Panc1 (cell line): Measurements from ENCODE around the gene SLFN12.

Experiments used
- CTCF ChIP-seq: fragments of 450-650 bp; IDR thresholded peaks from 2 replicates; pipeline ENCODE4 v1.5.1; 2017; ENCODE audit warnings: mild to moderate bottlenecking
- POLR2AphosphoS5 ChIP-seq: IDR thresholded peaks from 2 replicates; pipeline ENCODE4 v1.6.1; 2012; ENCODE audit warnings: mild to moderate bottlenecking, low read depth, low read length, moderate library complexity
- REST ChIP-seq, 2 experiments: IDR thresholded peaks; 2 replicates each; pipeline ENCODE4 v1.6.1; 2011 to 2012; ENCODE audit warnings: low read depth in 2 of 2, control low read depth in 1 of 2, low read length in 1 of 2, mild to moderate bottlenecking in 1 of 2, moderate library complexity in 1 of 2; ENCODE audit not compliant: insufficient read depth in 1 of 2
- SIN3A ChIP-seq: IDR thresholded peaks from 2 replicates; pipeline ENCODE4 v1.6.1; 2012; ENCODE audit warnings: low read depth, mild to moderate bottlenecking, low read length, moderate library complexity, borderline replicate concordance; ENCODE audit not compliant: insufficient read depth
- TCF7L2 ChIP-seq: IDR thresholded peaks from 2 replicates; pipeline ENCODE4 v1.6.1; 2011; ENCODE audit warnings: mild to moderate bottlenecking, low read depth, low read length, inconsistent platforms

- TF ChIP-seq SIN3A: no peak
- TF ChIP-seq CTCF: no peak
- TF ChIP-seq REST (IDR thresholded peaks at IDR 0.05; ENCODE audit: insufficient read depth in 1 of 2, low read depth in 2 of 2, low read length in 1 of 2): no peak
- TF ChIP-seq POLR2AphosphoS5: no peak
- no peak for TF ChIP-seq TCF7L2
These were observed 42.1 kb downstream of the SLFN12 start for GRCh38 chr17:35390156-35390555.
